ENCODE results near the gene SLC35B3. TPM values are rescaled to one million over a fixed set of nuclear protein-coding genes. Genes with fewer than 3 reads are reported as not detected.
"Not testable (repeated sequence)": the region's sequence is repeated elsewhere in the genome, so short reads cannot be mapped to it uniquely, and the experiment has no call there.

Gene SLC35B3
- total RNA-seq, 1 donor from 2014 or later, result 27.1 TPM

DNA sequence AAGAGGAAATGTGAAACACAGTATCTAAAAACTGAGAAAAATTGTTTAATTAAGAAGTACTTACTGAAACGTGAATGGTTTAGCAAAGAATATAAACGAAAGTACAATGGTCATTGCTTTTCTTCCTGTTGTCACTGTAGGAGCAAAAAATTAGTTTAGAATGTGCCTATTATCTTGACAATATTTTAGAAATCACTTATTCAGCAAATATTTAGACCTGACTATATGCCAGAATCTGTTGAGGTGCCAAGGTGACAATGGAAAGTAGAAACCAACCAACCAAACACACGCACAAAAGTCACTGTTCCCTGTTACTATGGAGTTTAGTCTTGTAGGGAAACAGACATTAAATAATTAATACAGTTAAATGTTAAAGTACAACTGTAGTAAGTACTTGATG lies 20.5 kb downstream of the SLC35B3 start:
- Mint-ChIP-seq H3K27me3 (ENCODE audit: low read depth) (no peaks in the 10 kb centered on the region), H3K4me3 (no peak overlapping the region), H3K36me3 (peaks cover 44% of the 10 kb centered on the region), H3K4me1 (peaks cover 5% of the 10 kb centered on the region), H3K9me3 (peaks cover 7% of the 10 kb centered on the region), H3K27ac (no peak overlapping the region)
- no peak for DNase-seq (ENCODE audit: low spot score in 2 of 2, unreplicated experiment in 2 of 2)
- TF ChIP-seq, protein P1, sequence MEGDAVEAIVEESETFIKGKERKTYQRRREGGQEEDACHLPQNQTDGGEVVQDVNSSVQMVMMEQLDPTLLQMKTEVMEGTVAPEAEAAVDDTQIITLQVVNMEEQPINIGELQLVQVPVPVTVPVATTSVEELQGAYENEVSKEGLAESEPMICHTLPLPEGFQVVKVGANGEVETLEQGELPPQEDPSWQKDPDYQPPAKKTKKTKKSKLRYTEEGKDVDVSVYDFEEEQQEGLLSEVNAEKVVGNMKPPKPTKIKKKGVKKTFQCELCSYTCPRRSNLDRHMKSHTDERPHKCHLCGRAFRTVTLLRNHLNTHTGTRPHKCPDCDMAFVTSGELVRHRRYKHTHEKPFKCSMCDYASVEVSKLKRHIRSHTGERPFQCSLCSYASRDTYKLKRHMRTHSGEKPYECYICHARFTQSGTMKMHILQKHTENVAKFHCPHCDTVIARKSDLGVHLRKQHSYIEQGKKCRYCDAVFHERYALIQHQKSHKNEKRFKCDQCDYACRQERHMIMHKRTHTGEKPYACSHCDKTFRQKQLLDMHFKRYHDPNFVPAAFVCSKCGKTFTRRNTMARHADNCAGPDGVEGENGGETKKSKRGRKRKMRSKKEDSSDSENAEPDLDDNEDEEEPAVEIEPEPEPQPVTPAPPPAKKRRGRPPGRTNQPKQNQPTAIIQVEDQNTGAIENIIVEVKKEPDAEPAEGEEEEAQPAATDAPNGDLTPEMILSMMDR (IDR thresholded peaks at IDR 0.05; ENCODE audit: unreplicated experiment), result no peak

DNA sequence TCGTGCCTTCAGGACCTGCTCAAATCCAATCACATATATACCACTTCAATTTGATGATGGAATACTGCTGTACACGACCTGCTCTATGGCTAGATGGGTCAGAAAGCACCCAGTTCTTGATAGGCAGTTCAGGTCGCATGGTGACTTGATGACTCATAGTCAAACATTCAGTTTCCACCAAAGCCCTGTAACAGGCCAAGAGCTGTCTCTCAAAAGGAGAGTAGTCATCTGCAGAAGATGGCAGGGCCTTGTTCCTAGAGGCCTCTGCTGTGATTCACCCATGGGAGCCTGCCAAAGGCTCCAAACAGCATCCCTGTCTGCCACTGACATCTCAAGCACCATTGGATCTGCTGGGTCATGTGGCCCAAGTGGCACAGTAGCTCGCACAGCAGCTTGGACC lies 29.4 kb downstream of the SLC35B3 start:
- not testable (repeated sequence) for H3K4me1 Mint-ChIP-seq; DNase-seq (ENCODE audit: low spot score in 2 of 2, unreplicated experiment in 2 of 2); H3K27ac Mint-ChIP-seq; H3K4me3 Mint-ChIP-seq; H3K27me3 Mint-ChIP-seq (ENCODE audit: low read depth)
- H3K36me3 Mint-ChIP-seq, result peaks cover 46% of the 10 kb centered on the region
- peaks cover 31% of the 10 kb centered on the region for H3K9me3 Mint-ChIP-seq

DNA sequence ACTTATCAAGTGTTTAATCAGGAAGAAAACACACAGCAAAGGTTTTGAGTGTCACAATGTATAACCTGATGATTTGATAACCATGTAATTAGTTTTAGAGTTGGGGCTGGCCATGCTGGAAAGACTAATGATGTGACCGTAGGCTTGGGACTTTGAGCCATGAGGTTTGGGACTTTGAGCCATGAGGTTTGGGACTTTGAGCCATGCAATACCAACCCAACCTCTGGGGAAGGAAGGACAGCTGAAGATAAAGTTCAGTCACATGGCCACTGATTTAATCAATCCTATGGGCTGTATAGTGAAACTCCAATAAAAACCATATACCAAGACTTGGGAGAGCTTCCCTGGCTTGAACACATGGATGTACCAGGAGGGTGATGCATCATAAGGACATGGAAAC lies 32.8 kb downstream of the SLC35B3 start:
- DNase-seq (ENCODE audit: low spot score in 2 of 2, unreplicated experiment in 2 of 2), result no peak
- TF ChIP-seq, protein P1 (IDR thresholded peaks at IDR 0.05; ENCODE audit: unreplicated experiment), result no peak
- Mint-ChIP-seq H3K27me3 (ENCODE audit: low read depth) (no peaks in the 10 kb centered on the region), H3K9me3 (peaks cover 18% of the 10 kb centered on the region), H3K4me3 (no peak overlapping the region), H3K27ac (no peak overlapping the region), H3K36me3 (peaks cover 13% of the 10 kb centered on the region), H3K4me1 (peaks cover 14% of the 10 kb centered on the region)

- TF ChIP-seq, protein P1 (IDR thresholded peaks at IDR 0.05; ENCODE audit: unreplicated experiment), result no peak
- Mint-ChIP-seq H3K4me1 (peaks cover 14% of the 10 kb centered on the region), H3K27ac (no peak overlapping the region), H3K4me3 (no peak overlapping the region), H3K36me3 (peaks cover 6% of the 10 kb centered on the region), H3K9me3 (peaks cover 10% of the 10 kb centered on the region), H3K27me3 (ENCODE audit: low read depth) (no peaks in the 10 kb centered on the region)
- DNase-seq (ENCODE audit: low spot score in 2 of 2, unreplicated experiment in 2 of 2), result no peak
These were observed 34.7 kb downstream of the SLC35B3 start for GRCh38 chr6:8400663-8401062.

- Mint-ChIP-seq H3K36me3 (no peaks in the 10 kb centered on the region), H3K9me3 (no peaks in the 10 kb centered on the region), H3K27me3 (ENCODE audit: low read depth) (no peaks in the 10 kb centered on the region), H3K4me3 (no peak overlapping the region), H3K27ac (peak overlapping the region; percentile 39), H3K4me1 (peaks cover 27% of the 10 kb centered on the region)
- TF ChIP-seq, protein P1 (IDR thresholded peaks at IDR 0.05; ENCODE audit: unreplicated experiment), result no peak
- no peak for DNase-seq (ENCODE audit: low spot score in 2 of 2, unreplicated experiment in 2 of 2)
These were observed 42.8 kb downstream of the SLC35B3 start for GRCh38 chr6:8392569-8392968.

DNA sequence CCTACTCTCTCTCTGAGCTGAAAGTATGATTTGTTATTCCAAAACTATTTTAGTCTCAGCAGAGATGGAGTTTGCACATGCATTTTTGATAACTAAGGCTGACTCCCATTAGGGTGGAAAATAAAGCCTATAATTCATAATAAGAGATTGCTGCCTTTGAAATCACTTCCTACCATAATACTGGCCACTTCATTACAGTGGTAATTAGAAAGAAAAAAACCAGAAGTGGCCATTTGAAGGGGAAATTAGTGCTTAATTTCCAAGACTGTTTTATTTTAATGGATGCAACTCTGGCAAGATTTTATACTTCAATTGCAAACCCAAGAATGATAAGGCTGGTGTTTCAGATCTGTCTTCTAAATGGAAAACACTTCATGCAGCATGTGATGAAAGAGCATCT lies 43.4 kb downstream of the SLC35B3 start:
- no peaks in the 10 kb centered on the region for H3K27me3 Mint-ChIP-seq (ENCODE audit: low read depth)
- TF ChIP-seq, protein P1 (IDR thresholded peaks at IDR 0.05; ENCODE audit: unreplicated experiment), result no peak
- no peaks in the 10 kb centered on the region for H3K36me3 Mint-ChIP-seq
- H3K4me1 Mint-ChIP-seq, result peaks cover 27% of the 10 kb centered on the region
- H3K4me3 Mint-ChIP-seq, result no peak overlapping the region
- peak overlapping the region; percentile 39 for H3K27ac Mint-ChIP-seq
- H3K9me3 Mint-ChIP-seq, result no peaks in the 10 kb centered on the region
- DNase-seq (ENCODE audit: low spot score in 2 of 2, unreplicated experiment in 2 of 2), result no peak
